CD1c-positive myeloid dendritic cell (primary cell): ENCODE data around the gene IGFN1.
"Not testable (repeated sequence)": the region's sequence is repeated elsewhere in the genome, so short reads cannot be mapped to it uniquely, and the experiment has no call there.

ENCODE experiments used
- DNase-seq: peaks from one replicate; pipeline ENCODE4 v3.0.0-alpha.2; 2016; ENCODE audit errors: extremely low spot score

Gene IGFN1

DNA sequence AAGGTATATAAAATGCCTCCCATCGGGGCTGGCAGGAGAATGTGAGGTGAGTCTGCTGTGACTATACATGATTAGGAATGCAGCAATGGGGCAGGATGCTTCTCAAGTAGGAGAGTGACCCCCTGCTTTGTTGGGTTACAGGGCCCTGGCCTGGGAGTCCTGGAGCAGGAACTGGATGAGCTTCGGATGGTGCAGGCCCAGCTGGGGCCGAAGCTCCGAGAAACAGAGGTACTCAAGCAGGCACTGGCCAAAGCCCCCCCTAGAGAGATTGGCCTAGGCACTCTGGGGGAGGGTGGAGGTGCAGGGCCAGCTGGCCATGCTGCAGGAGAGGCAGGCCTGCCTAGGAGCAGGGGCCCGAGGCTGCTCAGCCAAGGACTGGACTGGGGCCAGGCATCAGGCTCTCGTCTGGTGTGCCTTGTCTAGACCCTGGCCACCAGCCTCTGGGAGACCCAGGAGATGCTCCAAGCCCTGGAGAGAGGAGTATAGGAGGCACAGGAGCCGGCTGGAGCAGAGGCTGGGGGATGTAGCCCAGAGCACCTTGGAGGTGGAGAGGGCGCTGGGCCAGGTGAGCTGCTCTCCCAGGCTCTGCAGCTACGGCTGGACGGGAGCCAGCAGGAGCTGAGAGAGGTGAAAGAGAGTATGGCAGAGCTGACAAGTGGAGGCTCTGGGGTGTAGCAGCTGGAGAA lies 59.8 kb downstream of the IGFN1 start:
- DNase-seq = no peak

DNA sequence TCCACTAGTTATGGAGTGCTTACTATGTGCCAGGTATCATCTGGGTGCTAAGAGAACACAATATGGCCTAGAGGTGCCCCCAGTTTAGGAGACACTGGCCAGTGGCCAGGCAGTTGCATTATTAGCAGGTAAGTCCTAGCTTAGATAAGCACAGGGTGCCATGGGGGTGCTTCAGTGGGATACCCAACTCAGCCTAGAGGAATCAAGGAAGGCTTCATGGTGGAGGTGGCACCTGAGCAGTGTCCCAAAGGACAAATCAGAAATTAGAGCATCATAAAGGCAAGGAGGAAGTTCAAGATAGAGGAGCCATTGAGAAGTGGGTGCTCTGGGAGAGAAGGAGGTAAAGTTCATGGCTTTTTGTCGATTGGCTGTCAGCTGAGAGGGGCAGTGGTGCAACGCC lies 60.8 kb downstream of the IGFN1 start:
- no peak for DNase-seq

DNA sequence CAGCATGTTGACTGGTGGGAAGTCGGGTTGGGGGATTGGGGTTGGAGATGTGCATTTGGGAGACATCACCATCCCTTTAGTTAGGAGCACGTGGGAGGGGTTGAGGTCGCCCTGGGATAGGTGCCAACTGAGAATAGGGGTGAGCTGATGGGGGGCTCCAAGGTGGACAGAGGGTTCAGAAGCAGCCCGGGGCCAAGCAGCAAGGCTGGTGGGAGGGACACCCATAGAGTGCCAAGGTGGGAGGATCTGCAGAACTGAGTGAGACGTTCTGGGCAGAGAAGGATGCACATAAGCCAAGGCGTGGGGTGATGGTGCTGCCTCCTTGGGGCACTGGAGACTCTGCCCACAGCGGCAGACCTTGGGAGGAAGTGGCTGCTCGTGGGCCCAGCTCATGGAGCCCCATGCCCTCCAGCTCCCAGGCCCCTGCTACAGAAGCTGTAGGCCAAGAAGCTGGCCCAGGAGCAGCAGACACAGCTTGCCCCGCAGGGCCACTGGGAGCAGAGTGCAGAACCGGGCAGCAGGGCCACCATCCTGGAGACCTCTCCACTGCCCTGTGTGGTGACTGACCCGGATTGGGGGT lies 61.3 kb downstream of the IGFN1 start:
- no peak for DNase-seq

DNA sequence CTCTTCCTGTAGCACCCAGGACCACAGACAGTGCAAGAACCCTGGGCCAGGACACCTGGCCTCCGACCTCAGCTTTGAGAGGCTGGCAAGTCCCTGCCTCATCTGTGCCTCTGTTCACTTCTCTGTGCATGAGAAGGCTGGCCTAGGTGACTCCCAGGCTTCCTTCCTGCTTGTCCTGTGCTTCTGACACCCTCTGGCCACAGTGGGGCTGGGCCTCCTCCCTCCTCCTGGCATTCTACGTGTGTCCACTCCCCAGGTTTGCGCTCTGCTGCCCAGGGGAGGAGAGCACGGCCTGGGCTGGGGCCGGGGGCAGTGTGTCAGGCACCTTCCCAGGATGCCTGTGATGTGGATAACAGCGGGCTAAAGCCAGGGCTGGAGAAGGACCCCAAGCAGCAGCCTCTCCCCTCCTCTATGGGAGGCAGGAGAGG lies 62.3 kb downstream of the IGFN1 start:
- no peak for DNase-seq

DNA sequence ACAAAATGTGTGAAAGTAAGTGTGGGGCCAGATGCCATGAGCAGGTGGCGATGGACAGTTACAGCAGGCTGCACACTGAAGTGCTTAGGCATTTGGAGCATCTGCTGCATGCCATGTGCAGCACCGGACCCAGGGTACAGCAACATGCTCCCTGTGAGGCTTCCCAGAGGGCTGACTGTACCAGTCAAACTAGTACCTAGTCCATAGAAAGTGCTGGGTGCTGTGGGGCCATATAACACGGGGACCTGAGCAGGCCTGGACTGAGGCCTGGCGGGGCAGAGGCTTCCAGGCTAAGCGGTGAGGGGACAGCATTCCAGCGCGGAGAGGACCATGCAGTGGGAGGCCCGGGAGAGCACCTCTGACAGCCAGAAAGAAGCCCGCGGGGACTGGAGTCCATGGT lies 62.8 kb downstream of the IGFN1 start:
- DNase-seq = no peak

DNA sequence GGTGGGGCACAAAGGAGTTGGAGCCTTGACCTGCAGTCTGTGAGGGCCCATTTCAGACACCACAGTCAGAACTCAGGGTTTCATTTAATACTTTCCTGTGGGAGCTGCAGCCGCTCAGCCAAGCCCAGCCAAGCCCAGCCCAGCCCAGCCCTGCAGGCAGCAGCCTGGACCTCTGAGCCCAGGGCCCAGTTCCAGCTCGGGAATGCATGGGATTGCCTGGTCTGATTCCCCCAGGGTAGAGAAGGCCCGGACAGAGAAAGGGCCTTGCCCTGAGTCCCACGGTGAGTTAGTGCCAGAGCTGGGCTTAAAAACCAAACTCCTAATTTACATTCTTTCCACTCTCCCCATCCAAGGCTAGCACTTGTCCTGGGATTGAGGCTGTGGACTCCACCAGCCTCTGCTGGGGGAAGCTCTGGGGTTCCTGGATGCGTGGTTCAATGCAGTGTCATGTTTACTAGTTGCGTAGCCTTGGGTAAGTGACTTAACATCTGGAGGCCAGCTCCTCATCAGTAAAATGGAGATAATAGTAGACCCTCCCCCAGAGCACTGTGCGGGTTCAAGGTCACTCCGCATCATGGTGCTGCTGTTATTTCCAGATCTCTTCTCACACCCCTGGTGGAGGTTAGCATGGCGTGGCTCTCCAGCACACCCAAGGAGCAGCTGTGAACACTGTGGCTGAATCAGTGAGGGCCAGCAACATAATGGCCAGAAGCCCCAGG lies 63.4 kb downstream of the IGFN1 start:
- DNase-seq = no peak

DNA sequence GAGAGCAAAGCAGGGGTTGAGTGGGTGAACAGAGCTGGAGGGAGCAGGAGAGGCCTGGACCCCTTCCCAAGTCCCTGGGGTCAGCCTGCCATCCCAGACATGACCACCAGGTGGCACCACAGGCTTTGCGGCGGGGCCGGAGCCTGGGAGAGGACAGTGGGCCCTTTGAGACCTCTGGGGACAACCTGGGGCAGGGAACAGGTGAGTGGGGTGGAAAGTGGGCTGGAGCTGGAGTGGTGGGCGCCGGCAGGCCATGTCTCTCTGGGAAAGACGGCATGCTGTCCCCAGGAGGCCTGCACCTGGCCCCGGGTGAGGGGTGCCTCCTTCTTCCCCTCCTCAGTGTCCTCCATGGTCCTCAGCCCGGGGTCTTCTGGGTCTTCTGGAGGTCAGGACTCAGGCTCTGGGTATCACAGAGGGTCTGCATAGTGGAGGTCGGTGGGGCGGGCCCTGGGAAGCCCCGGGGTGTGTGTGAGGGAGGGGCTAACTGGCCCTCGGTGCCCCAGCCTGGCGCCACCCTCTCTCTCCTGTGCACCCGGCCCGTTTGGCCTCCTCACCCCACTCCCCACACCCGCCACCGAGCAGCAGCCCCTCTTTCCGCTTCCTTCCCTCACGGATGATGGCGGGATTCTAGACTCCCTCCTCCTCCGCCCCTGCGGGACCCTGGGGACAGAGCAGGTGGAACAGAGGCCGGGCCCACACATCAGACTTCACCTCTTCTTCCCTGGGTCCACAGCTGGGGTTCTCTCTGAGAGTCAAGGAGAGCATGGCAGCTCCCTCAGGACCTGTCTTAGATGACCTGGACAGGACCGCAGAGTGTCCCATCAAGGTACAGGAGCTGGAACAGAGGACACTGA lies 64.2 kb downstream of the IGFN1 start:
- DNase-seq = peak; percentile 53

DNA sequence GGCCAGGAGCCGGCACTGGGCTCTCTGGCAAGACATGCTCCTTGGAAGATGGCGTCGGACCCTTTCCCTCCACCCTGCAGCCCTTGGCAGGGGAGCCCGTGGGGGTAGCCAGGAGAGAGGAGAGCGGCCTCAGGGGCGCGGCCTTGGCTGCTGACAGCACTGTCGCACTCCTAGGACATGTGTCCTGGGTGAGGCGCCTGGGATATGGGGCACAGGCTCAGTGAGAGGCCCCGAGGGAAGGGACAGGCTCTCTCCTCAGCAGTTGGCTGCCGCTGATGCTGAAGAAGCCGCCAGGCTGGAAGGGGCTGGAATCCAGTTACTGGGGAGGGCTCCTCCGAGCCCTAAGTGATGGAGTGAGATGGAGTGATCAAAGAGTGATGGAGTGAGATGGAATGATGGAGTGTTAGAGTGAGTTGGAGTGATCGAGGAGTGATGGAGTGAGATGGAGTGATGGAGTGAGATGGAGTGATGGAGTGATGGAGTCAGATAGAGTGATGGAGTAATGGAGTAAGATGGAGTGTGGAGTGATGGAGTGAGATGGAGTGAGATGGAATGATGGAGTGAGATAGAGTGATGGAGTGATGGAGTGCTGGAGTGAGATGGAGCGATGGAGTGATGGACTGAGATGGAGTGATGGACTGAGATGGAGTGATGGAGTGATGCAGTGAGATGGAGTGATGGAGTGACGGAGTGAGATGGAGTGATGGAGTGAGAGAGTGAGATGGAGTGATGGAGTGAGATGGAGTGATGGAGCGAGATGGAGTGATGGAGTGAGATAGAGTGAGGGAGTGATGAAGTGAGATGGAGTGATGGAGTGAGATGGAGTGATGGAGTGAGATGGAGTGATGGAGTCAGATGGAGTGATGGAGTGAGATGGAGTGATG lies 65.1 kb downstream of the IGFN1 start:
- no peak for DNase-seq

DNA sequence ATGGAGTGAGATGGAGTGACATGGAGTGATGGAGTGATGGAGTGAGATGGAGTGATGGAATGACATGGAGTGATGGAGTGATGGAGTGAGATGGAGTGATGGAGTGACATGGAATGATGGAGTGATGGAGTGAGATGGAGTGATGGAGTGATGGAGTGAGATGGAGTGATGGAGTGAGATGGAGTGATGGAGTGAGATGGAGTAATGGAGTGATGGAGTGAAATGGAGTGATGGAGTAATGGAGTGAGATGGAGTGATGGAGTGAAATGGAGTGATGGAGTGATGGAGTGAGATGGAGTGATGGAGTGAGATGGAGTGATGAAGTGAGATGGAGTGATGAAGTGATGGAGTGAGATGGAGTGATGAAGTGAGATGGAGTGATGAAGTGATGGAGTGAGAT lies 67.5 kb downstream of the IGFN1 start:
- DNase-seq = not testable (repeated sequence)

DNA sequence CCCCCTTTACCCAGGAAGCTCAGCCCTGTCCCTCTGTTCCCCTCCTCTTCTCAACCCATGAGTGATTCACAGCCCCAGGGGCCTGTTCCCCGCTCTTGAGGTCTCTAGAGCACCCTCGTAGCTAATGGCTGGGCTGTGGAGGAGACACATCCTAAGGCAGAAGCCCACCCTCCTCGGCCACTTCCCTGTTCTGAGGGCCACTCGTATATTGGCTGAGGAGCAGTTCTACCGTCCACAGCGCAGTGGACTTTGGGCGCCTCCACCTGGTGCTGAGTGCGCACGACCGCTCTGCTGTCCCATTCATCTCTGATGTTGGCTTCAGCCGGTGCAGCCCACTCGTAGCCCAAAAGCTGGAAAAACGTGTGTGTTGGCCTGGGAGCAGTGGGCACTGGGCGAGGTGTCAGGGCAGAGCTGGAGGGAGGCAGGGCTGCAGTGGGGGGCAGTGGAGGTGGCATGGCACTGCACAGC lies 68.2 kb downstream of the IGFN1 start:
- no peak for DNase-seq

DNA sequence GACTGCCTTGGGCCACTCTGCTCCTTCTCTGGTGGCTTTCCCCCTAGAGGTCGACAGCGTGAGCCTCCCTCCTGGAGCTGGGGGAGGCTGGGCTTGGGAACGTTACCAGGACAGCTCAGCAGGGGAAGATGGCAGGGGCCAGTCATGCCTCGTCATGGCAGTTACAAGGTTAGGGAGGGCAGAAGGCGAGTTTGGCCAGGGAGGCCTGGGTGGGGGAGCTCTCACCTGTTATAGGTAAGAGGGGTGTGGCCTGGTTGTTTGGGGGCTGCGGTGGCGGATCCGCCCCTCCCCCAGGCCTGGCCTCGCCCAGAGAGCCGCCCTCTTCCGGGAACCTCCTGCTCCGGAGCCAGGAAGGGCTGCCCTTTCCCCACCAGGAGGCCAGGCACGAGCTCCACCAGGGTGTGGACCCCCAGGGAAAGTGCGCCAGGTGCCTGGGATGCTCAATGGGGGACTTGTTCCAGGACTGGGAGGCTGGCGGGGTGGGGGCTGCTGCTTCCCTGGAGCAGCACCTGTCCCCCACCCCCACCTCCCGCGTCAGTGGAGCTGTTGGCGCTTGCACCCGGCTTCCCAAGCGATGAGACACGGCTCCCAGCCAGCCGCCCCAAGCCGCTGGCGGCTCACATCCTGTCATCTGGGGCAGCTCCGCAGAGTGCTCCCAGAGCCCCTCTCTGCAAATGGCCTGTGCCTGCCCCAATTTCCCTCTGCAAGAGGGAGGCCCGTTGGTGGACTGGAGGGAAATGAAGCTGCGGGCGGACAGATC lies 69.0 kb downstream of the IGFN1 start:
- no peak for DNase-seq

DNA sequence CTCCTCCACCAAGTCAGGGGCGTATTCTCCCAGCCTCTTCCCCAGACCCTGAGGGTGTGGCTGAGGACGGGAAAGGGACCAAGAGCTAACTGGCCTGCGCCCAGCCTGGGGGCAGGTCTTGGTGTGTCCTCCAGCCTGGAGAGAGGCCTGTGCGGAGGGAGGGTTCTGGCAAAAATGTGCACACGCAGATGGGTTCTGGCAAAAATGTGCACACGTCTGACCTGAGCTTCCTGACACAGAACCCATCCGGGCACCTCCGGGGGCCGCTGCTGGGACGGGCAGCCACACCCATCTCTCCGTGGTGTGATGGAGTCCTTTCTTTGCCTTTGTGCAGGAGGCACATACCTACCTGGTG lies 69.6 kb downstream of the IGFN1 start:
- DNase-seq = no peak

DNA sequence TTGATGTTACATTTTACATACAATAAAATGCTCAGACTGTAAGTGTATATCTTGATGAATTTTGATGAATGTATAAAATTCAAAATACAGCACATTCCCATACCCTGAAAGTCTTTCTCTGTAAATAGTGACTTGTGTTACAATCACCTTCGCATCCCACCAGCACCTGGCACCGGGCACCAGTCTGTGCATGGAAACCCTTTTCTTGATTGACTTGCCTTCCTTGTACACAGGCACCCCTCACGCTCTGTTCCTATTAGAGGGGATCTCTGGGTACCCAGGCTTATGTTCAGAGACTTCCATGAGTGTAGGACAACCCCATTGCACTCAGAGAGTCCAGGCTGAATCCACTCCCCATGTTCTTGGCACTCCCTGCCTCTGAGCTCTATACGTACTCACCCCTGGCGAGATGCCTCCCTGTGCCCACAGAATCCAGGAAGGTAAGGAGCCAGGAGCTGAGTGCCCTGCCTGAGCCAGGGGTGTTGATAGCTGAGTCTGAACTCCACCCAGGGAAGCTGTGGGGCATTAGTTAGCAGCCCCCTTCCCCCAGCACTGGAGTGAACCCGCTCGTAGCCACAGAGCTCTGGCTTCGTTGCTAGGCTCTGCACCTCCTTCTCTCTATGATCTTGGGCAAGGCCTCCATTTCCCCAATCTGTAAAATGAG lies 70.2 kb downstream of the IGFN1 start:
- no peak for DNase-seq

DNA sequence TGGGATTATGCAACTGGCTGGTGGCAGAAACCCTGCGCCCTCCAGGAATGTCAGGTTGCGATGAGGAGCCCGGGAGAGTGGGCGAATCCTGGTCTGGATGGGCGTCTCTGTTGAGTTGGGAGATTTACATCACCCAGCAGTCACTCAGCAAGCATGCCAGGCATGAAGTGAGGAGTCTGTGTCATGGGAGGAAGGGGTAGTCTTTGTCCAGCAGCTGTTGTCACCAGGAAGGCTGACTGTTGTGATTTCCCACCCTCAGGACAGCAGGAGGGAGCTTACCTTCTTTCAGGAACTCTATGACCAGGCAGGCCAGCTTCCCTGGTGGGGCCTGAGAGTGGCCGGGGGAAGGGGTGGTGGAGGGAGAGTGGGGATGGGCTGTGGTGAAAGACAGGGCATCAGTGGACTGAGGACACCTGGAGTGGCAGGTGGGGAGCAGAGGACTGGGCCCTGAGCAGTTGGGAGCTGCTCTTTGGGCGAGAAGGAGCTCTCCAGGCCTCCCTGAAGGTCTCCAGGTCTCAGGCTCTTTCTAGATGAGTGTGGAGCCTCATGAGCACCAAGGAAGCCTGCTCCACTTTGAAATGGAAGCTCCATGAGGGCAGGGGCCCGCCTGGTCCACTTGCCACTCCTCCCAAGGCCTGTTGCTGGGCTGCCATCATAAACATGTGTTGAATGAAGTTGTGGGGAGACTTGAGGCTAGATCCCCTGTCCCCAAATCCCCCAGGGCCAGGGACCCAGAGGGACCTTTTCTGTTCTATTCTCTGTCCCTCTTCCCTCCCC lies 71.3 kb downstream of the IGFN1 start:
- DNase-seq = no peak

DNA sequence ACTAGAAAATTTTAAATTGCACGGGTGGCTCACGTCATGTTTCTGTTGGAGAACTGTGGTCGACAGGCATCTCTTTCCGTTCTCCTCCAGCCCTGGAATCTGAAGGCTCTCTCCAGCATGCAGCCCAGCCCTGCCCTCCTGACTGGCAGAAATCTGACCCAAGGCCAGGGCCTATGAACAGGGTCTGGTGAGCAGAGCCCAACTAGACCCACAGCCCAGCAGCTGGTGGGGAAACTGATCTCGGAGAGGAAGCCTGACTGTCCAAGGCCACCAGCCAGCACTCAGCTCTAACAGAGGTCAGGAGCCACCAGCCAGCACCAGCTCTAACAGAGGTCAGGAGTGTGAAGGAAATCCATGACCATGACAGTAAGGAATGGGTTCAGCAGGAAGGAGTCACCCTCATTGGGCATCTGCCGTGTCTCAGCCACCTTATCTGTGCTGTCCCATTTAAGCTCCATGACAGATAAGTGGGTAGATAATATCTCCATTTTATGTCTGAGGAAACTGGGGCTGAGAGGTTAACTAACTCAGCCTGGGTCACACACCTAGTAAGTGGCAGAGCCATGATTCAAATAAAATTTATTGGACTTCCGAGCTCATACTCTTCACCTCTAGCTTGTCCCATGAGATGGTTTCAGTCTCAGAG lies 72.5 kb downstream of the IGFN1 start:
- no peak for DNase-seq

DNA sequence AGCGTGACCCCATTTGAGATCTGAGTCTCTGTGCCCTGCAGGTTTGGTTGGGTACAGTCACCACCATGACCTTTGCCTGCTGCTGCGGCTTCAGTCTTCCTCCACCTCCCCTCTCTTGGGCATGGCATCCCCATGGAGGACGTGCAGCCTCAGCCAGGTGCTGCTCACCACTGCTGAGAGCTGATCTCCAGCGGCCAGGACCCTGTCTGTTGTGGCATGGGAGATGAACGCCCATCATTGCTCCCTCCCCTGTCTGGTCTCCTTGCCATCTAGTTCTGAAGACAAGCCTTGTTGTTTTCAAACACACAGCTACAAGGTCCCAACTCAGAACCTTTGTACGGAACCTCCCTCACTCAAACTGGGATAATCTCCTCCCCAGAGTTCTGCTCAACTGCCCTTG lies 73.4 kb downstream of the IGFN1 start:
- no peak for DNase-seq

DNA sequence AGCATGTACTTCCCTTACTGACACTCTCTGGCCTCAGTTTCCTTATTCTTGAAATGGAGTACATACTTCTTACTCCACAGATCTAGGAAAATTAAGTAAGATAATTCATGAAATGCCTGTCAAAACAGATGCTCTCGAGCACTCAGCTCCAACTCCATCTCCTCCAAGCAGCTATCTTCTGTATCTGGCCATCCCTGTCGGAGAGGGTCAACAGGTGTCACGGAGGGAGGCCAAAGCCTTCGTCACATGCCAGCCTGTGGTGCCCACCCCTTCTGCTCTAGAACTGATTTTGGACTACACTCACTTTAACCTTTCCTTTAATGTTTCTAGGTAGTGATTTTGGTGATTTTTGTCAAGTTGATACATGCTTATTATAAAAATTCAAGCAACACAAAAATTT lies 73.9 kb downstream of the IGFN1 start:
- no peak for DNase-seq

DNA sequence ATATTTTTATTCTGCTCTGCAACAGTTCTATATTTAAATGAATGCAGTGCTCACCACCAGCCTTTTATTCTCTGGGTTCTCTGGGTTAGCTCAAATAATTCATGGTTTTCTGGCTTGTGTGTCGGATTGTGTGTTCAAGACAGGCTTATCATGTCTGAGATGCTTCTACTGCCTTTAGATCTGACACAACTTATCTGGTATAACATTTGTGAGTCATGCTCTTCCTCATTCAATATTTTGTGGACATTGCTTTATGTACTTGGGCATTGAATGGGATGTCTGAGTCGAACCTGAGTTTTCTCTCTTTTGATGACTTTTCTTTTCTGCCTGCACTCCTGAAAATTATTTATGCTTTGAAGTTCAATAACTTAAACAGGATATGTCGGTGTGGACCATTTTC lies 75.1 kb downstream of the IGFN1 start:
- no peak for DNase-seq

DNA sequence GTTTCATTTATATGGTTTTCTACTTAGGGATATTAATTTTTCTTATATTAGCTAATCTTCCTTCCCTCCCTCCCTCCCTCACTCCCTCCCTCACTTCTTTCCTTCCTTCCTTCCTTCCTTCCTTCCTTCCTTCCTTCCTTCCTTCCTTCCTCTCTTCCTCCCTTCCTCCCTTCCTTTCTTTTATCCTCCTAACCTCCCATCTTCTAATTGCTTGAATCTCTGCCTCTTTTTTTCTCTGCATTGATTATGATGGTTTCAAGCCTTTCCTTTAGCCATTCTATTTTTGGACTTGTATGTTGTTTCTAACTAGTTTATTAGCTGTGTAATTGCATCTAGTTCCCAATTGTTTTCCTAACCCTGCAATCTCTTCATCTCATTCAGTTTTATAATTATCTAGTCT lies 75.7 kb downstream of the IGFN1 start:
- no peak for DNase-seq
